GM20000 (cell line): ENCODE data around the gene APOBEC3G.

Experiments
- DNase-seq: peaks from one replicate; pipeline ENCODE4 v3.0.0; 2012; ENCODE audit warnings: low spot score
- CTCF ChIP-seq: IDR thresholded peaks from 2 replicates; pipeline ENCODE4 v1.5.1; 2012; ENCODE audit warnings: mild to moderate bottlenecking, control low read depth; ENCODE audit errors: extremely low read depth, missing control alignments

Gene APOBEC3G

GRCh38 chr22:39083212-39084165 lies 6.4 kb downstream of the APOBEC3G start:
- no peak for DNase-seq
- no peak for TF ChIP-seq CTCF

- no peak for DNase-seq
- no peak for TF ChIP-seq CTCF
These were observed 7.6 kb downstream of the APOBEC3G start for GRCh38 chr22:39084666-39085065.

GRCh38 chr22:39087098-39087497 lies 10.0 kb downstream of the APOBEC3G start:
- no peak for TF ChIP-seq CTCF
- no peak for DNase-seq

- DNase-seq, result no peak
- TF ChIP-seq CTCF, result no peak
These were observed 11.0 kb downstream of the APOBEC3G start for GRCh38 chr22:39087881-39088684.

GRCh38 chr22:39088685-39089032 lies 11.6 kb downstream of the APOBEC3G start:
- DNase-seq, result no peak

GRCh38 chr22:39089928-39090327 lies 12.9 kb downstream of the APOBEC3G start:
- no peak for TF ChIP-seq CTCF
- DNase-seq, result no peak

More at GRCh38 chr22:39088685-39089032, 11.6 kb downstream of the APOBEC3G start:
- TF ChIP-seq CTCF, result no peak
